HG03521 (cell line): ENCODE measurements around the gene EIF6.

Experiments
- ATAC-seq: cut with Tn5 transposase; IDR thresholded peaks from one replicate; pipeline ENCODE4 v1.9.1; 2021; ENCODE audit warnings: mild to moderate bottlenecking, moderate library complexity; ENCODE audit not compliant: unreplicated experiment

The EIF6 gene

GRCh38 chr20:35295674-35296073, 11.1 kb upstream of the EIF6 start:
- ATAC-seq, result no peak

- no peak for ATAC-seq
Measured at GRCh38 chr20:35295058-35295457, 10.5 kb upstream of the EIF6 start.

- ATAC-seq, result no peak
Measured at GRCh38 chr20:35294293-35294685, 9.7 kb upstream of the EIF6 start.

- ATAC-seq, result no peak
Measured at GRCh38 chr20:35293303-35294292, 9.0 kb upstream of the EIF6 start.

GRCh38 chr20:35292504-35293285, 8.1 kb upstream of the EIF6 start:
- no peak for ATAC-seq

GRCh38 chr20:35291654-35292503, 7.3 kb upstream of the EIF6 start, which contains the start of gene FAM83C:
Gene FAM83C (minus strand): TSS chr20:35292425. CDS start chr20:35292304, 121 bp downstream.
- no peak for ATAC-seq

GRCh38 chr20:35290887-35291417, 6.4 kb upstream of the EIF6 start:
- ATAC-seq, result no peak

GRCh38 chr20:35290186-35290886, 5.8 kb upstream of the EIF6 start:
- no peak for ATAC-seq

- no peak for ATAC-seq
Measured at GRCh38 chr20:35288325-35289060, 3.9 kb upstream of the EIF6 start.

- no peak for ATAC-seq
Measured at GRCh38 chr20:35287509-35288324, 3.1 kb upstream of the EIF6 start.

GRCh38 chr20:35286899-35287508, 2.4 kb upstream of the EIF6 start:
- ATAC-seq, result no peak

- no peak for ATAC-seq
Measured at GRCh38 chr20:35286077-35286898, 1.7 kb upstream of the EIF6 start.

- no peak for ATAC-seq
Measured at GRCh38 chr20:35285806-35286076, 1.2 kb upstream of the EIF6 start.

GRCh38 chr20:35284992-35285805, 627 bp upstream of the EIF6 start:
- no peak for ATAC-seq

- ATAC-seq, result peak; percentile 32
Measured at GRCh38 chr20:35283441-35284266, 918 bp downstream of the EIF6 start.
